PFSK-1 (cell line): Measurements from ENCODE around the gene LENG8.

Source experiments
- FOXP2 ChIP-seq: optimal IDR thresholded peaks from 2 replicates; pipeline ENCODE3; 2011; ENCODE audit warnings: borderline replicate concordance, control low read depth, inconsistent platforms; ENCODE audit not compliant: insufficient read depth; ENCODE audit errors: extremely low read length, extremely low read depth
- POLR2AphosphoS5 ChIP-seq: IDR thresholded peaks from 2 replicates; pipeline ENCODE4 v1.6.1; 2012; ENCODE audit warnings: low read depth, mild to moderate bottlenecking, control low read depth, low read length, moderate library complexity
- REST ChIP-seq, 2 experiments: IDR thresholded peaks; 2 replicates each; pipeline versions ENCODE4 v1.6.1 to v1.8.0; 2011 to 2012; ENCODE audit warnings: low read depth in 2 of 2, low read length in 2 of 2, control low read depth in 1 of 2, inconsistent platforms in 1 of 2, mild to moderate bottlenecking in 1 of 2, moderate library complexity in 1 of 2; ENCODE audit not compliant: insufficient read depth in 1 of 2
- SIN3A ChIP-seq: IDR thresholded peaks from 2 replicates; pipeline ENCODE4 v1.6.1; 2012; ENCODE audit warnings: mild to moderate bottlenecking, low read length, moderate library complexity, borderline replicate concordance; ENCODE audit not compliant: insufficient read depth
- TAF1 ChIP-seq: IDR thresholded peaks from 2 replicates; pipeline ENCODE4 v1.6.1; 2012; ENCODE audit warnings: low read length, control low read depth, borderline replicate concordance; ENCODE audit not compliant: insufficient read depth

- no peak for TF ChIP-seq TAF1
- no peak for TF ChIP-seq POLR2AphosphoS5
- no peak for TF ChIP-seq REST (IDR thresholded peaks at IDR 0.05; ENCODE audit: insufficient read depth in 1 of 2, low read depth in 2 of 2, low read length in 2 of 2)
- no peak for TF ChIP-seq SIN3A
- TF ChIP-seq FOXP2, result no peak
These were observed 22.6 kb upstream of the LENG8 start for GRCh38 chr19:54426291-54426931.
